A549 (cell line): ENCODE measurements around the gene DPCD. TPM values are rescaled to one million over a fixed set of nuclear protein-coding genes. Genes with fewer than 3 reads are reported as not detected.

Experiments
- ATAC-seq, 2 experiments: fragments of 200-7000 bp in 1 of 2; fragments of >200 bp in 1 of 2; cut with Nextera tagmentation in 1 of 2; cut with Tn5 transposase in 1 of 2; 3 replicates each; pipeline versions ENCODE4 v1.8.0 to v1.9.1; 2018 to 2020; ENCODE audit warnings: mild to moderate bottlenecking in 1 of 2, moderate library complexity in 1 of 2
- CTCF ChIA-PET: fragments of 300-600 bp; sonication (Branson Sonifier 250); formaldehyde crosslinking; extraction: SDS; loops from one replicate; lab custom pipeline; 2021; ENCODE audit warnings: antibody characterized with exemption, inconsistent platforms; lab: Yijun Ruan, JAX
- POLR2A ChIA-PET: fragments of 350-600 bp; formaldehyde crosslinking; extraction: SDS; loops from one replicate; lab custom pipeline; 2021; ENCODE audit warnings: antibody characterized with exemption, inconsistent platforms; lab: Yijun Ruan, JAX
- DNase-seq, 2 experiments: peaks; one replicate each; pipeline versions ENCODE4 v3.0.0 to v3.0.0-alpha.2; 2011 to 2016; ENCODE audit warnings: low read depth in 1 of 2, low spot score in 1 of 2
- FAIRE-seq: peaks from 2 replicates; lab custom pipeline; 2011; peaks lifted over from hg19 to GRCh38; lab: Jason Lieb, UNC
- H3K27ac ChIP-seq, 2 experiments: fragments of >200 bp; sonication (Bioruptor Twin); formaldehyde crosslinking; 3 replicates each; pipeline ENCODE4 v1.5.1; 2016 to 2017
- H3K4me1 ChIP-seq: fragments of >200 bp; sonication (Bioruptor Twin); formaldehyde crosslinking; 3 replicates; pipeline ENCODE4 v1.6.1; 2016
- H3K4me2 ChIP-seq: fragments of >200 bp; sonication (Bioruptor Twin); formaldehyde crosslinking; 3 replicates; pipeline ENCODE4 v1.6.1; 2016
- H3K4me3 ChIP-seq: fragments of >200 bp; sonication (Bioruptor Twin); formaldehyde crosslinking; 3 replicates; pipeline ENCODE4 v1.5.1; 2016
- H3K9me3 ChIP-seq: fragments of >200 bp; sonication (Bioruptor Twin); formaldehyde crosslinking; 3 replicates; pipeline ENCODE4 v1.6.1; 2016
- CBX8 ChIP-seq: fragments of 200-600 bp; sonication (generic); IDR thresholded peaks from 2 replicates; pipeline ENCODE4 v1.6.1; 2016
- CEBPB ChIP-seq, 2 experiments: fragments of >200 bp in 1 of 2; sonication (Bioruptor Twin) in 1 of 2; formaldehyde crosslinking in 1 of 2; IDR thresholded peaks; 2 replicates each; pipeline ENCODE4 v1.6.1; 2012 to 2016
- CHD4 ChIP-seq: fragments of 200-600 bp; sonication (generic); IDR thresholded peaks from 2 replicates; pipeline ENCODE4 v1.6.1; 2016; ENCODE audit warnings: antibody characterized with exemption, mild to moderate bottlenecking, borderline replicate concordance
- EHMT2 ChIP-seq: fragments of 200-600 bp; sonication (generic); IDR thresholded peaks from 2 replicates; pipeline ENCODE4 v1.6.1; 2016; ENCODE audit warnings: antibody characterized with exemption, low read depth, mild to moderate bottlenecking, moderate library complexity
- EP300 ChIP-seq, 2 experiments: fragments of >200 bp; sonication (Bioruptor Twin); formaldehyde crosslinking; IDR thresholded peaks; 2 replicates in 1 of 2; 3 replicates in 1 of 2; pipeline ENCODE4 v1.6.1; 2016 to 2017
- FOSB ChIP-seq: fragments of 250-450 bp; sonication (Bioruptor Pico); IDR thresholded peaks from 2 replicates; pipeline ENCODE4 v1.5.0; 2020; ENCODE audit warnings: mild to moderate bottlenecking, moderate library complexity
- FOXS1 ChIP-seq: fragments of 250-450 bp; sonication (Bioruptor Pico); IDR thresholded peaks from 2 replicates; pipeline ENCODE4 v1.5.0; 2020; ENCODE audit warnings: mild to moderate bottlenecking, moderate library complexity
- GATA3 ChIP-seq: IDR thresholded peaks from 2 replicates; pipeline ENCODE4 v1.6.1; 2012; ENCODE audit warnings: borderline replicate concordance
- HDAC2 ChIP-seq: fragments of 200-600 bp; sonication (generic); IDR thresholded peaks from 2 replicates; pipeline ENCODE4 v1.6.1; 2016
- HMGXB4 ChIP-seq: fragments of 250-450 bp; sonication (Bioruptor Pico); IDR thresholded peaks from 2 replicates; pipeline ENCODE4 v1.5.0; 2021; ENCODE audit warnings: mild to moderate bottlenecking, moderate library complexity, borderline replicate concordance
- JUN ChIP-seq, 2 experiments: fragments of >200 bp; sonication (Bioruptor Twin); formaldehyde crosslinking; IDR thresholded peaks; 2 replicates in 1 of 2; 3 replicates in 1 of 2; pipeline ENCODE4 v1.6.1; 2016 to 2017
- JUNB ChIP-seq: fragments of >200 bp; sonication (Bioruptor Twin); formaldehyde crosslinking; IDR thresholded peaks from 2 replicates; pipeline ENCODE4 v1.6.1; 2016
- KDM5A ChIP-seq: fragments of 200-600 bp; sonication (generic); IDR thresholded peaks from 2 replicates; pipeline ENCODE4 v1.6.1; 2016; ENCODE audit warnings: antibody characterized with exemption, mild to moderate bottlenecking
- MAFK ChIP-seq: fragments of 450-650 bp; IDR thresholded peaks from 2 replicates; pipeline ENCODE4 v1.6.1; 2014; ENCODE audit not compliant: partially characterized antibody
- NFE2L2 ChIP-seq: fragments of 150-350 bp; conservative IDR thresholded peaks from 2 replicates; pipeline ENCODE4 v1.6.1; 2014; ENCODE audit warnings: low read length
- NPAS2 ChIP-seq: fragments of 250-450 bp; sonication (Bioruptor Pico); IDR thresholded peaks from 2 replicates; pipeline ENCODE4 v1.8.0; 2022; ENCODE audit warnings: mild to moderate bottlenecking, moderate library complexity, borderline replicate concordance
- POLR2A ChIP-seq: IDR thresholded peaks from 2 replicates; pipeline ENCODE4 v1.6.1; 2012; ENCODE audit warnings: mild to moderate bottlenecking, low read length
- POLR2AphosphoS2 ChIP-seq: conservative IDR thresholded peaks from 2 replicates; pipeline ENCODE4 v1.6.1; 2012; ENCODE audit warnings: low read length, improper control_type of control experiment, inconsistent platforms
- RCOR1 ChIP-seq: fragments of 150-350 bp; IDR thresholded peaks from 2 replicates; pipeline ENCODE4 v1.6.1; 2014; ENCODE audit warnings: antibody characterized with exemption, low read length, low read depth
- REST ChIP-seq: fragments of 200-600 bp; sonication (generic); IDR thresholded peaks from 2 replicates; pipeline ENCODE4 v1.6.1; 2016; ENCODE audit warnings: antibody characterized with exemption, mild to moderate bottlenecking, moderate library complexity
- ZC3H11A ChIP-seq: fragments of 450-650 bp; IDR thresholded peaks from 2 replicates; pipeline ENCODE4 v1.6.1; 2014; ENCODE audit warnings: antibody characterized with exemption, mild to moderate bottlenecking
- ZSCAN20 ChIP-seq: fragments of 250-450 bp; sonication (Bioruptor Pico); IDR thresholded peaks from 2 replicates; pipeline ENCODE4 v1.8.0; 2022; ENCODE audit warnings: mild to moderate bottlenecking, moderate library complexity
- WGBS: methylation state at CpG from one replicate; pipeline ENCODE4 v1.1.6; 2017; ENCODE audit errors: missing lambda C conversion rate; 5-methylcytosine and 5-hydroxymethylcytosine counted together
- polyA plus RNA-seq, 4 experiments: library from polyadenylated mRNA; depleted of rRNA in 3 of 4; stranded (reverse); fragments of >200 nt; fragmentation: RNase III in 1 of 4; extraction: RNeasy Plus Mini Kit Qiagen cat#74134 plus additional on column Dnase treatment in 1 of 4; gene quantifications; 2 replicates in 3 of 4; 3 replicates in 1 of 4; pipeline ENCODE4 v1.2.3, GENCODE V29; 2011 to 2017
- TF ChIP-seq, protein P1 (sequence below): fragments of >200 bp; sonication (Bioruptor Twin); formaldehyde crosslinking; IDR thresholded peaks from 3 replicates; pipeline ENCODE4 v1.6.1; 2016
- TF ChIP-seq, protein P2 (sequence below): fragments of 150-350 bp; IDR thresholded peaks from 2 replicates; pipeline ENCODE4 v1.6.1; 2014; ENCODE audit warnings: low read depth, mild to moderate bottlenecking, low read length

The DPCD gene
- polyA plus RNA-seq, 2 of the 4 experiments (the other 2 are of a cell fraction) = 37.4 to 40.8 TPM

- DNase-seq = no peak
- TF ChIP-seq ZSCAN20 (CRISPR knock-in tag) (no peak), RCOR1 (no peak), NPAS2 (CRISPR knock-in tag) (no peak), FOSB (no peak), CHD4 (no peak), ZC3H11A (no peak), EHMT2 (no peak), HDAC2 (no peak)
- Histone ChIP-seq H3K4me2 (no peak overlapping the region), H3K27ac (no peak overlapping the region), H3K4me3 (no peak overlapping the region), H3K9me3 (no peaks in the 10 kb centered on the region), H3K4me1 (no peaks in the 10 kb centered on the region)
- POLR2A ChIA-PET = no interaction called here
- 84% methylated on average over 2 of the region's 2 CpGs for WGBS
- CTCF ChIA-PET = interaction anchor here (0.6 to 3.1 kb wide), 7 partner anchors 9 to 337 kb away, joined by 4 to 11 read pairs (median 5); no protein-coding TSS in a partner anchor
- no peak for ATAC-seq
- FAIRE-seq = no peak
These were observed 37.2 kb upstream of the DPCD start for GRCh38 chr10:101550965-101551364.

DNA sequence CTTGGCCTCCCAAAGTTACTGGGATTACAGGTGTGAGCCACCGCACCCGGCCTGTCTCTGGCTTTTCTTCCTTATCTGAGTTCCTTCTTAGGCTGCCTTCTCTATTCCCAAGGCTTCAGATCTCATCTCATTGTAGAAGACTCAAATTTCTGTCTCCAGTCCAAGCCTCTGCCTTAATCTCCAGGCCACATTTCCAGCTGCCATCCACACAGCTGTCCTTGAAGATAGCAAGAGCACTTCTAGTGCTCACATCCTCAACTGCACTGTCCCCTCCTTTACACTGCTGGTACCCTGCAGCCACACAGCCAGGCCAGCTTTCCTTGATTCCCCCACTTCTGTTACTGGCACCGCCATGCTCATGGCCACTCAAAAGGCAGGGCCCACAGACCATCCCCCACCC is 35.7 kb upstream of the DPCD start:
- DNase-seq = no peak
- WGBS = 84% methylated on average over 3 of the region's 3 CpGs
- no peaks in the 10 kb centered on the region for H3K4me1 ChIP-seq
- CTCF ChIA-PET = interaction anchor here (1.2 to 3.1 kb wide), 6 partner anchors 8 to 339 kb away, joined by 3 to 11 read pairs (median 4); no protein-coding TSS in a partner anchor
- POLR2A ChIA-PET = no interaction called here
- TF ChIP-seq NFE2L2 (no peak), MAFK (no peak), JUNB (no peak), CBX8 (no peak), EHMT2 (no peak), KDM5A (no peak), JUN (IDR thresholded peaks at IDR 0.05) (no peak), REST (no peak), FOXS1 (CRISPR knock-in tag) (no peak), HMGXB4 (CRISPR knock-in tag) (no peak)
- TF ChIP-seq, protein P1, sequence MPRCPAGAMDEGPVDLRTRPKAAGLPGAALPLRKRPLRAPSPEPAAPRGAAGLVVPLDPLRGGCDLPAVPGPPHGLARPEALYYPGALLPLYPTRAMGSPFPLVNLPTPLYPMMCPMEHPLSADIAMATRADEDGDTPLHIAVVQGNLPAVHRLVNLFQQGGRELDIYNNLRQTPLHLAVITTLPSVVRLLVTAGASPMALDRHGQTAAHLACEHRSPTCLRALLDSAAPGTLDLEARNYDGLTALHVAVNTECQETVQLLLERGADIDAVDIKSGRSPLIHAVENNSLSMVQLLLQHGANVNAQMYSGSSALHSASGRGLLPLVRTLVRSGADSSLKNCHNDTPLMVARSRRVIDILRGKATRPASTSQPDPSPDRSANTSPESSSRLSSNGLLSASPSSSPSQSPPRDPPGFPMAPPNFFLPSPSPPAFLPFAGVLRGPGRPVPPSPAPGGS = no peak
- no peak overlapping the region for H3K4me2 ChIP-seq
- H3K4me3 ChIP-seq = no peak overlapping the region
- no peak overlapping the region for H3K27ac ChIP-seq
- no peak for ATAC-seq
- no peaks in the 10 kb centered on the region for H3K9me3 ChIP-seq
- FAIRE-seq = no peak

DNA sequence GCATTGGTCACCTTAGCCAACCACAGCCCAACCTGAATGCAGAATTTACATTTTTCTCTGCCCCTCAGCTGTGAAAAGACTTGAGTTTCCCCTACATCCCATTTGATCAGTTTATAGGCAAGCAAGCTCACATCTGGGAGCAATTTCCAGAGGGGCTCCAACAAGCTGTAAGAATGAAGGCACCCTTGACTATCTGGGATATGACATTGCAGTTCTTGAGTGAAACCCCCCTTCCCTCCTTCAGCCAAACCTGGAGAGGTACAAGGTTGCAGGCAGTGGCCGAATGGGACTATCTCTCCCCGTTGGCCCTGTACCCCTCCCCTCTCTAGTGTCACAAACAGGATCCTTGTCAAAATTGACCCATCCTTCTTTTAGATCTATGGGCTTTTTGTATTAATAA is 30.6 kb upstream of the DPCD start:
- Histone ChIP-seq H3K4me3 (no peak overlapping the region), H3K4me2 (no peak overlapping the region), H3K27ac (no peak overlapping the region), H3K9me3 (no peaks in the 10 kb centered on the region), H3K4me1 (peaks cover 5% of the 10 kb centered on the region; the same call in 1 of the 3 replicates)
- ChIA-PET CTCF (interaction anchor here (0.5 to 3.9 kb wide), 4 partner anchors 12 to 400 kb away, joined by 3 to 22 read pairs (median 6); no protein-coding TSS in a partner anchor), POLR2A (no interaction called here)
- ATAC-seq (no peak), FAIRE-seq (no peak), DNase-seq (no peak)
- 90% methylated on average over 2 of the region's 2 CpGs for WGBS
- TF ChIP-seq HDAC2 (no peak), JUNB (no peak), POLR2AphosphoS2 (no peak), CEBPB (IDR thresholded peaks at IDR 0.05) (no peak), GATA3 (no peak), POLR2A (no peak), EP300 (IDR thresholded peaks at IDR 0.05) (no peak), REST (no peak)
- TF ChIP-seq, protein P2, sequence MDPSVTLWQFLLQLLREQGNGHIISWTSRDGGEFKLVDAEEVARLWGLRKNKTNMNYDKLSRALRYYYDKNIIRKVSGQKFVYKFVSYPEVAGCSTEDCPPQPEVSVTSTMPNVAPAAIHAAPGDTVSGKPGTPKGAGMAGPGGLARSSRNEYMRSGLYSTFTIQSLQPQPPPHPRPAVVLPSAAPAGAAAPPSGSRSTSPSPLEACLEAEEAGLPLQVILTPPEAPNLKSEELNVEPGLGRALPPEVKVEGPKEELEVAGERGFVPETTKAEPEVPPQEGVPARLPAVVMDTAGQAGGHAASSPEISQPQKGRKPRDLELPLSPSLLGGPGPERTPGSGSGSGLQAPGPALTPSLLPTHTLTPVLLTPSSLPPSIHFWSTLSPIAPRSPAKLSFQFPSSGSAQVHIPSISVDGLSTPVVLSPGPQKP = no peak
